CD4-positive, alpha-beta T cell treated with Interleukin-15 for 4 hours (primary cell): Measurements from ENCODE around the gene TM6SF1.
A peak's percentile ranks its signal among the peaks of the same experiment; 100 is the strongest.
"Not testable (repeated sequence)": the region's sequence is repeated elsewhere in the genome, so short reads cannot be mapped to it uniquely, and the experiment has no call there.

ENCODE experiments used
- DNase-seq: peaks from one replicate; pipeline ENCODE4 v3.0.0-alpha.2; 2020; ENCODE audit warnings: low spot score

Gene TM6SF1

GRCh38 chr15:83115831-83116565, 8.6 kb downstream of the TM6SF1 start:
- no peak for DNase-seq

- no peak for DNase-seq
These were observed 10.9 kb downstream of the TM6SF1 start for GRCh38 chr15:83118291-83118827.

- no peak for DNase-seq
These were observed 11.5 kb downstream of the TM6SF1 start for GRCh38 chr15:83118968-83119367.

- no peak for DNase-seq
These were observed 12.6 kb downstream of the TM6SF1 start for GRCh38 chr15:83119968-83120581.

GRCh38 chr15:83123529-83123928, 16.1 kb downstream of the TM6SF1 start:
- no peak for DNase-seq

GRCh38 chr15:83127547-83128150, 20.2 kb downstream of the TM6SF1 start:
- no peak for DNase-seq

GRCh38 chr15:83129791-83130190, 22.3 kb downstream of the TM6SF1 start:
- DNase-seq = no peak

- DNase-seq = no peak
These were observed 25.5 kb downstream of the TM6SF1 start for GRCh38 chr15:83132861-83133523.

- DNase-seq = not testable (repeated sequence)
These were observed 34.7 kb downstream of the TM6SF1 start for GRCh38 chr15:83142151-83142550.

- no peak for DNase-seq
These were observed 37.3 kb downstream of the TM6SF1 start for GRCh38 chr15:83144771-83145170.

GRCh38 chr15:83153288-83153687, 45.8 kb downstream of the TM6SF1 start:
- no peak for DNase-seq

- DNase-seq = no peak
These were observed 48.5 kb downstream of the TM6SF1 start for GRCh38 chr15:83155942-83156341.

GRCh38 chr15:83158393-83158792, 50.9 kb downstream of the TM6SF1 start:
- DNase-seq = no peak

GRCh38 chr15:83160741-83161140, 53.3 kb downstream of the TM6SF1 start:
- no peak for DNase-seq

GRCh38 chr15:83163032-83163431, 55.6 kb downstream of the TM6SF1 start:
- no peak for DNase-seq

GRCh38 chr15:83164111-83164770, 56.8 kb downstream of the TM6SF1 start:
- DNase-seq = no peak

GRCh38 chr15:83164771-83165404, 57.4 kb downstream of the TM6SF1 start:
- peak; percentile 24 for DNase-seq

GRCh38 chr15:83166218-83166617, 58.8 kb downstream of the TM6SF1 start:
- no peak for DNase-seq

GRCh38 chr15:83166830-83167229, 59.4 kb downstream of the TM6SF1 start:
- DNase-seq = no peak

GRCh38 chr15:83169576-83169975, 62.1 kb downstream of the TM6SF1 start:
- not testable (repeated sequence) for DNase-seq

- no peak for DNase-seq
These were observed 63.2 kb downstream of the TM6SF1 start for GRCh38 chr15:83170474-83171165.
